Stimulated activated CD4-positive, alpha-beta T cell treated with anti-CD3 and anti-CD28 coated beads, Interleukin-1b, Interleukin-23, amount 100 ng/mL, for 1 hour (primary cell): ENCODE data around the gene CAMKK2.
"Not testable (repeated sequence)": the region's sequence is repeated elsewhere in the genome, so short reads cannot be mapped to it uniquely, and the experiment has no call there.

Experiments used
- DNase-seq, 2 donors: peaks; one replicate each; pipeline ENCODE4 v3.0.0-alpha.2; 2020; ENCODE audit warnings: low read depth in 2 of 2

Gene CAMKK2

DNA sequence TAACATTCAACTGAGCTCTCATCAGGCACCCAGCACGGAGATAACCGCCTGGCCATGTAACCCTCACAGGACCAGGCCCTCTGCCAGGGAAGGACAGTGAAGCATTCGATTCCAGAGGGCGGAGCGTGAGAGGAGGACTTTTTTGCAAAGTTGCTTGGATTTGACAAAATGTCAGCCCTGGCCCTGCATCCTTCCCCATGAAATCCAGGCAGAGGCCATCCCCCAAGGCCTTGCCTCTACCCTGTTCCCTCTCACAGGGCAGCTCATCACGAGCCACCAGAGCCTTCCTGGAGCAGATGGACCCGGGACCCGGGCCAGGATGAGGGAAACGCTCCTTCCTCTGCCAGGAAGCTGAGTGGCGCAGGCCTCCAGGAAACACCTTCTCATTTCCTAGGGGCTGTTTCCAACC, 17.0 kb downstream of the CAMKK2 start:
- no peak for DNase-seq

DNA sequence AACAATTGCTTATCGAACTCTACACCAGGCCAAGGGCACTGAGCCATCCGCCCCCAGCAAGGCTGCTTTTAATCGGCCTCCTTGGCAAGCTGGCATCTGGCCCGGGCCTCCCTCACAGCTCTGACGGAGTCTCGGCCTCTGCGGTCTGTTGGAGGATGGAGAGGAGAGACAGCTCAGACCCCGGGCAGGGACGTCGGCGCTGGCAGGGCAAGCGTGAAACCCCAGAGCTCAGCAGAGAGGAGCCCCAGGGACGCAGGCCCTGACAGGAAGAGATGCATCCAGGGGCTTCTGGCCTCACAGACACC, 17.5 kb downstream of the CAMKK2 start:
- DNase-seq, result no peak

DNA sequence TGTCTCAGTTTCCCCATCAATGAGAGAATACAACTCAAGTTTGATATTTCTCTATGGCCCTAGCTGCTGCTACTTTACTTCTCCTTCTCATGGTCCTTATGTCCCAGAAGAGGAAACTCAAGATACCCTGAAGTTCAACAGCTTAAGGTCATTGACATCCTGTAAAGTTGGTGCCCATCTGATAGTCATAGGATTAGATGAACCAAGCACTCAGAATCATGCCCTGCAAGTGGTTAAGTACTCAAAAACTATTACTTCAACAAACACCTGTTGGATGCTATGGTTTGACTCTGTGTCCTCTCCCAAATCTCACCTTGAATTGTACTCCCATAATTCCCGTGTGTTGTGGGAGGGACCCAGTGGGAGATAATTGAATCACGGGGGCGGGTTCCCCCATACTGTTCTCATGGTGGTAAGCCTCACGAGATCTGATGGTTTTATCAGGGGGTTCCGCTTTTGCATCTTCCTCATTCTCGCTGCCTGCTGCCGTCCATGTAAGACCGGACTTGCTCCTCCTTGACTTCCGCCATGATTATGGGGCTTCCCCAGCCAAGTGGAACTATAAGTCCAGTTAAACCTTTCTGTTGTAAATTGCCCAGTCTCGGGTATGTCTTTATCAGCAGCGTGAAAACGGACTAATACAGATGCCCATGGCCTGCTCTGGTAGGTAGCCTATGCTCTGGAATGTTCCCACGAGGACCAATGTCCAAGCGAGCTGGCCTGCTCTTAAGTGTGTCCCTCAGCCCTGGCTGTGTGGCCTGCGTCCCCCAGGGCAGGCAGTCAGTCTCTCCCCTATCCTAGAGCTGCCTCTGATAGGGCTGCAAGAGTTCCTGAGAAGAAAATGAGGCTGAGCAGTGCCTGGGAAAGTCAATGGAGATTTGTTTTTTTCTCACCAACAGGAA, 18.1 kb downstream of the CAMKK2 start:
- DNase-seq, result no peak

- DNase-seq, result no peak
Measured at GRCh38 chr12:121277374-121277759, 19.1 kb downstream of the CAMKK2 start.

GRCh38 chr12:121274036-121274763, 22.3 kb downstream of the CAMKK2 start:
- DNase-seq, result no peak

- no peak for DNase-seq
Measured at GRCh38 chr12:121273364-121273896, 23.1 kb downstream of the CAMKK2 start.

DNA sequence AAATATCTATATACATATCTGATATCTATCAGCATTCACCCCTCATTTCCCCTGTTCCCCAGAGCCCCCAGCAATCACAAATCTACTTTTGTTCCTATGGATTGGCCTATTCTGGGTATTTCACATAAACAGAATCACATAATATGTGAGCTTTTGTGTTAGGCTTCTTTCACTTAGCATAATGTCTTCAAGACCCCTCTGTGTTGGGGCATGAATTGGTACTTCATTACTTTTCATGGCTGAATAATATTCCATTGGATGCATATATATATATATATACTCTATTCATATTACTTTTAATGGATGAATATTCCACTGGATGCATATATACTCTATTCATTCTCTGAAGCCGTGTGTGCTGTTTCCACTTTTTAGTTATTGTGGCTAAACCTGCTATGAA, 28.7 kb downstream of the CAMKK2 start:
- DNase-seq, result no peak

DNA sequence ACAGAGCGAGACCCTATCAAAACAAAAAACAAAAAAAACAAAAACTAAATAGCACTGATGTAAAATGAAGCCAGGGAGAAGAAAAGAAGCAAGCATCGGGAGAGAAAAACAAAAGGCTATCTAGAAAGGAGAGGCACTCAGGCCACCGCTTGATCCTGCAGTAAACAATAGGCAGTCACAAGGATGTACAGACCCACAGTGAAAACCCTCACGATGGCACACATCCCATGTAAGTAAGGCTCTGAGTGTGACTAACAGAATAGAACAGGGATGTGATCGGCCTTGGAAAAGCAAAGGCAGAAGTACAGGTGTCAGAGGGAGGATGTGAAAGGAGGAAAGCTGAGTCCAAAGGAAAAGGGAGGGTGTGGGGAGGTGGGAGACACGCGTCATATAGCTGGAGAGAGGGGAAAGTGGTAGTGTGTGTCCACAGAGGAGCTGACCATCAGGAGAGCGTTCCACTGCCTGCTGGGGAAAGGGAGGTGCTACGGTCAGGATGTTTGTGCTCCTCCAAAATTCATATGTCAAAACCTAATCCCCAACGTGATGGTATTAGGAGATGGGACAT, 31.5 kb downstream of the CAMKK2 start:
- no peak for DNase-seq

- DNase-seq, result no peak
Measured at GRCh38 chr12:121264135-121264534, 32.4 kb downstream of the CAMKK2 start.

- no peak for DNase-seq
Measured at GRCh38 chr12:121263206-121263935, 33.1 kb downstream of the CAMKK2 start.

GRCh38 chr12:121261398-121261797, 35.1 kb downstream of the CAMKK2 start:
- no peak for DNase-seq

DNA sequence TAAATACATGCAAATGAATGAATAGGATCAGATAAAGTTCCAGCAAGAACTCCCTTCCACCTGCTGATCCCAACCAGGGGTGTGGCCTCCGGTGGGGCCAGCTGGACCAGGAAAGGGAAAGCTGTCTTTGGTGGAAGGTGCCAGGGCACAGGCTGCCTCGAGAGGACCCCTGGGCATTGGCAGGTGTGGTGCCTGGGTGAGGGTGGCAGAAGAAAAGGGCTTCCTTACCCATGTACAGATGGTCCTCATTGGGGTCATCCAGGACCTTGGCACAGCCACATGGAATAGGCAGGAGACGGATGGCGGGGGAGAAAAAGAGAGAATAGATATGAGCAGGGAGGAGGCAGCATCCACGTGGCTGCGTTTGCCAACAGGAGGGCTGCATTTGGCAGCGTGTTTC, 36.4 kb downstream of the CAMKK2 start:
- no peak for DNase-seq

- no peak for DNase-seq
Measured at GRCh38 chr12:121259074-121259473, 37.4 kb downstream of the CAMKK2 start.

GRCh38 chr12:121257704-121258449, 38.6 kb downstream of the CAMKK2 start:
- DNase-seq, result not testable (repeated sequence)

GRCh38 chr12:121255433-121255832, 41.1 kb downstream of the CAMKK2 start:
- DNase-seq, result no peak

DNA sequence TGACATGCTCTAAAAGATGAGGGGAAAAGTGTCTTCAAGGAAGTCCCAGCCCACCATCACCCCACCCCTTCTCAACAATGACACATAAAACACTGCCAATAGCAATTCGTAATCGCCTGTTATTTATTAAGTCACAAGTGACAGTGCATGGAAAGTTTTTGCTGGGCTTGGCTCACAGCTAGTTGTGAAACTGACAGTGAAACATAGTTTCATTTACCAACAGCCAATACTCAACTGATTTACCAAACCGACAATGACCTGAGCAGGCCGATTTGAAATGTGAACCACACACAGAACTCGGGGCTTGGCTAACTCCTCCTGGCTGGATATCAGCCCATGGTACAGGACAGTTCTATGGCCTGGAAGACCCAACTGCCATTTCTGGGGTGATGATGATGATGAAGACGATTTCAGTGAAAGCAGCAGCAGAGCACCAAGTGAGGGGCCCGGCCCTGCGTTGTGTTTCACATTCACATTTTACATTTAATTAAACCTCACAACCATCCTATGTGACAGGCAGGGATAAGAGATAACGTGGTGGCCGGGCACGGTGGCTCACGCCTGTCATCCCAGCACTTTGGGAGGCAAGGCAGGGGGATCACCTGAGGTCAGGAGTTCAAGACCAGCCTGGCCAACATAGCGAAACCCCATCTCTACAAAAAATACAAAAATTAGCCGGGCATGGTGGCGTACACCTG, 42.7 kb downstream of the CAMKK2 start:
- DNase-seq, result no peak

- no peak for DNase-seq
Measured at GRCh38 chr12:121252712-121253345, 43.7 kb downstream of the CAMKK2 start.

GRCh38 chr12:121251838-121252237, 44.7 kb downstream of the CAMKK2 start:
- no peak for DNase-seq

- DNase-seq, result no peak
Measured at GRCh38 chr12:121250359-121250758, 46.1 kb downstream of the CAMKK2 start.

DNA sequence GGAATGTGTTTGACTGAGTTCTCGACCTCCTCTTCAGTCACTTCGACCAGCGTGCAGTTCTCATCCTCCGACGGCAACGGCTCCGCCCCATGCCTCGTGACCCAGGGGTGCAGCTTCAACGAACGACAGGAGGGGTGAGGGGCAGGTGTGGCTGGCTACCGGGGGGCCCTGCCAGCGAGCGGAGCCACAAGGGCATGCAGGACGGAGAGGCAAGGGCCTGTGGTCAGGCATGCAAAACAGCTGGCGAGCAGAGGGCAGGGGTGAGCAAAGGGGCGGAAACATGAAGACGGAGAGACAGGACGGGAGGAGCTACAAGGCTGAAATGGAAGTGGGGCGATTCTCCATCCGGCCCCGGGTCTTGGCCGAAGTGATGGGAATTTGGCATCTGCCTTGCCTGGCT, 47.9 kb downstream of the CAMKK2 start:
- no peak for DNase-seq
